ENCODE data around the gene FAM219A.

FAM219A gene, protein sequence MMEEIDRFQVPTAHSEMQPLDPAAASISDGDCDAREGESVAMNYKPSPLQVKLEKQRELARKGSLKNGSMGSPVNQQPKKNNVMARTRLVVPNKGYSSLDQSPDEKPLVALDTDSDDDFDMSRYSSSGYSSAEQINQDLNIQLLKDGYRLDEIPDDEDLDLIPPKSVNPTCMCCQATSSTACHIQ

DNA sequence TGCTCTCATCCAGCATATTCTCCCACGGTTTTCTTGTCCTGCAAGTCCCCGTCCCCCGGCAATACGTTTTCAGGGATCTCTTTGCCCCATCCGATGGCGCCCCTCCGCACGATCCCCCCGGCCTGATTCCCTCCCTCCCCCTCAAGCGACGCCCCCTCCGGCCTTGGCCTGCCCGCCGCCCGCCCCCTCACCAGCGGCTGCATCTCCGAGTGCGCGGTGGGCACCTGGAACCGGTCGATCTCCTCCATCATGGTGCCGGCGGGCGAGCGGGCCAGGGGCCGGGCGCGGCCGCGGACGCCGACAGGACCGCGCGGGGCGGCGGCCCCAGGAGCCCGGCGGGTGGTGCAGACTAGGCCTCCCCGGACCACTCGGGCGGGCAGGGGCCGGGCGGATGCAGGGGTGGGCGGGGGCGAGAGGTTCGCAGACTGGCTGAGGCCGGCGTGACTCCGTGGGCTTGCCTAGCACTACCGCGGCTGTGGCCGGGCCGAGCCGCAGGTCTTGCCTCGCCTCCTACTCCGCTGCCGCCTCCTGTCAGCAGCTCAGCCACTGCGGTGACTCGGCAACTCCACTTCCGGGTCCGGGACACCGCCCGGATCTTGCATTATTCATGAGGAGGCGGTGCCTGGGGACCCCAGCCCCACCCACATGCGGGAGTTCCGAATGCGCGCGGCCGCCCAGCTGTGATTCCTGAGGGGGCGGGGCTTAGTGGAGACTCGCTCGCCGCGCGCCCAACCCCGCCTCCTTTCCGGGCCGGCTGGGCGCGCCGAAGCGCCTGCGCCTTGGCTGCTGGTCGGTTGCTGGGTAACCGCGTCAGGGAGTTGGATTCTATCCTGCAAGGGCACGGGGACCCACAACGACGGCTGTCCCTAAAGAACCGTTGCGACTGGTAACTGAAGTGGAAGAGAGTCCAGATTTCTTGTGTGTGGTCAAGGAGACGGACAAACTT is at the start of gene FAM219A, which contains the start of gene DNAI1:
FAM219A (minus strand) TSS at position 558 of the 946 bp plus-strand sequence; CDS start at position 251, 307 bp downstream.
DNAI1 (plus strand) TSS at position 793 of the 946 bp plus-strand sequence. CDS start 201 bp downstream, outside the sequence.
- DNase-seq = peak; percentile 84 to 100 (median 99)

DNA sequence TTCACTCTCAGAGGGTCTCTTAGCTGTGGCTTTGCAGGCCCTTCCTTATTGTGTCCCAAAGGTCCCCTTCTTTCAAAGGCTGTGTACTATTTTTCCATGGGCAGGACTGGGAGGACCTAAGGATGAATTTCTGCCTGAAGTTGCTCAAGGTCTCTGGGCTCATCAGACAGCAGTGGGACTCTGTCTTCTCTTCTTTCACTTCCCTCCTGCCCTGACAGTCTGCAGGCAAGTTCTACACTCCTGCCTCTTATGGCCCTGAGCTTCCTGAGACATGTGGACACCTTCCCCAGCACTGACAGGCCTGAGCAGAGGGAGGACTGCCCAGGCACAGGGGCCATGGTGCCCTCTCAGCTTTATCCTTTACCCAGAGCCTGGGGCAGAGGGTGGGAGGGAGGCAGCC is 49.6 kb upstream of the FAM219A start:
- no peak for DNase-seq

DNA sequence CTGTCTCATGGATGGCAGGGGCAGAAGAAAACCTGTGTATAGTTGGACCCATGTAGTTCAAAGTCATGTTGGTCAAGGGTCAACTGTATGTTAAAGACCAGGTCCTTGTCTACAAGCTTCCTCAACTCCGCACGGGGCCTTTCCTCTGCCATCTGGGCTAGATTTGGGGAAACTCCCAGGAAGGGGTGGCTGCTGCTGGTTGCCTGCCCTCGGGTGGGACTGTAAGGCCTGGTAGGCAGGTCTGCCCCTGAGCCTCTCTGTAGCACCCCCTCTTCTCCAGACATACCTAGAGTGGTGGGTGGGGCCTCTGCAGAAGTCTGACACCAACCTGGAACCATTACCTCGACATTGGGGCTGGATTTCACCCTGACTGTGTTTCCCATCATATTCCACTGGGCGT is 49.2 kb upstream of the FAM219A start:
- DNase-seq = no peak

DNA sequence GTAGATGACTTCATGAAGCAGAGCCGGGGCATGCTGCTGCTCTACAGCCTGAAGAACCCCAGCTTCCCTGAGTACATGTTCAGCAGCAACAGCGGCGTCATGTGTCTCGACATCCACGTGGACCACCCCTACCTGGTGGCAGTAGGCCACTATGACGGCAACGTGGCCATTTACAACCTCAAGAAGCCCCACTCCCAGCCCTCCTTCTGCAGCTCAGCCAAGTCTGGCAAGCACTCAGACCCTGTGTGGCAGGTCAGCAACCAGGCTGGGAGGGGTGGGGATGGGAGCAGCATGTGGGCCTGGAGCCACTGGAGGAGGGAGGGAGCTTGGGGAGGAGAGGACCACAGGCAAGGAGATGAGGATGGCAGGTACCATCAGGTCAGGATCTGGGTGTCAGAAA is 48.3 kb upstream of the FAM219A start:
- peak in 2 of 56 donors; percentile 14 to 19 for DNase-seq

DNA sequence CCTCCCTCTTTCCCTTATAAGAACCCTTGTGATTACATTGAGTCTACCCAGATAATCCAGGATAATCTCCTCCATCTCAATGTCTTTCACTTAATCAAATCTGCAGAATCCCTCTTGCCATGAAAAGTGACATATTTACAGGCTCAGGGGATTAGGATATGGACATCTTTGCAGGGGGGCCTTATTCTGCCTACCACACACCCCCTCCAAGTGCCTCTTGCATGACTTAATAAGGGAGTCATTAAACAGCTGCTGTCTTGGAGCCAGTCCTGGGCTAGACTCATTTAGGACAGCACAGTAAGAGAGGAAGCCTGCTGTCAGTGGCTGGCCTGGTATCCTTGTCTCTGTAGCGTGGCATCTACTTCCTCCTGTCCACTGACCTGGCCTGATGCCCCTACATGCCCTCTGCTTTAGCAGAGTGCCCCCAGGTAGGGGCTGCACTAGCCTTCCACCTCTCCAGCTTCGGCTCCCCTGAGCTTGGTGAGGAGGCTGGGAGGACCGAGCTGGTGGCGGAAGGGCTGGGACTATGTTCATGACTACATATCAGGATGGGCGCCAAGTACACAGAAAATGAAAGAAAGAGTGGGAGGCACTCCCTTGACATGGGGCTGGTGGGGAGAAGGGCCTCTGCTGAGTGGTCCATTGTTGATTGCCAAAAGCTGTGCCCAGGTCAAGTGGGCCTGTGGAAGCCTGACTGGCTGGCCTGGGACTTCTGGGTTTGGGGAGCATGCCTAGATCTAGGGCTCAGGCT is 47.2 kb upstream of the FAM219A start:
- no peak for DNase-seq

DNA sequence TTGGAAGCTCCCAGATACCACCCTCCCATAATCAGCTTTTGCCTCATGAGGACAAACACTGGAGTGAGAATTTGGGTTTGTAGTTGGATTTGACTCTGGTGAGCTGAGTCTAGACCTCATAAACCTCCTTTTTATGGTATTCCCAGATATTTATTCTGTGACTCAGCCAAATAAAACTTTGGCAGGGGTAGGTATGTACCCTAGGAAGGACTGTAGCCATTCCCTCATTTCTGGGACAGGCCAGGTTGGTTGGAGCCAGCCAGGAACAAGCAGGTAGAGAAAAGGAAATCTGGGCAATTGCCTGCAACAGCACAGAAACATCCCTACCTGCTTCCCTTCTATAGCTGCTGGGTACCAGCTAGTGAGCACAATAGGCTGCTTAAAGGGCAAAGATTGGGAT is 45.0 kb upstream of the FAM219A start:
- DNase-seq = no peak

DNA sequence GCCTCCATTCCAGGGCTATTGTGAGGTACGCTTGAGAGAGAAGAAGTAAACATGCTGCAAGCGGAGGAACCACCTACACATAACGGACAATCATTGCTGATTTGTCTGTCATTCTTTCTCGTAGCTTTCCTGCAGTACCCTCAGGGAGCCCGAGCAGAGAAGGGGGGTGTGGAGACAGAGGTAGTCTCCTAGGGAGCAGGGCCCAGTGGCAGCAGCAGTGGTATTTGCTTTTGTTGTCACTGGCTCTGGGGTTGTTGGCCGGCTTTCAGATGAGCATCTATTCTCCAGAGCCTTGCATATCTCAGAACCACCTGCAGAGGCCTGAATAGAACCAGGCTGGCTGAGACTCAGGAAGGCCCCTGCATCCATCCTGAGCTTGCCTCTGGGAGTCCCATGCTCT is 44.5 kb upstream of the FAM219A start:
- peak in 13 of 56 donors; percentile 19 to 60 (median 40) for DNase-seq

DNA sequence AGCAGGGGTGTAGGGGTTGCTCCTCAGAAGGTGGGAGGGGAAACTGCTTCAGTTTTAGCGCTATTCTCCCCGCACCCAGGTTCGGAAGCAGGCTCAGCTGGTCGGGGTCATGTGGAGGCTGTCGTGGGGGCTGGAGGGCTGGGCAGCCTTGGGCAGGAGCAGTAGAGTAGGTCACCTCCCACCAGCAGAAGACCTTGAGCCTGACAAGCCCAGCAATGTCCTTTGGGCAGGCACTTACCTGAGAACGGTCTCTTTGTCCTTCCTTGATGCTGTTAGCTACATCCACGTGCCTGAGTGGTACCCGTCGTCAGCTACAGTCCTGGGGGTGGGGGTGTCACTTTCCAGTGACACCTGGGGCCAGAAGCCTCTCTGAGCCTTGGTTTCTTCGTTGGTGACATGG is 44.1 kb upstream of the FAM219A start:
- peak in 5 of 56 donors; percentile 55 to 63 (median 59) for DNase-seq

GRCh38 chr9:34501889-34502425 is 43.6 kb upstream of the FAM219A start:
- DNase-seq = peak in 55 of 56 donors; percentile 46 to 100 (median 96)

DNA sequence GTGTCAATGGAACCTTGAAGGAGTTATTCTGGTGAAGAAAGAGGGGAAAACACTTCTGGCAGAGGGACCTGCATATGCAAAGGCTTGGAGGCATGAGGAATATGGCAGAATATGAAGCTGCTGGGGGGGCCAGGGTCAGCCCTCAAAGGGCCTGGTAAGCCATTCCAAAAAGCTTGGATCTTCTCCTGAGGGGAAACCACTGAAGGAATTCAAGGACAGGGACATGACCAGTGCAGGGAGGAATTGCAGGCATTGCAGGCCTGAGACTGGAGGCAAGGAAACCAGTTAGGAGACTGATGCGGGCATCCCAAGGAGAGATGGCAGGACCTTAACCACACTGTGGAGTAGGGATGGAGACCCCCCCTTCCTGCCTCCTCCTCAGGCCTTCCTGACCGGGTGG is 43.0 kb upstream of the FAM219A start:
- DNase-seq = no peak

DNA sequence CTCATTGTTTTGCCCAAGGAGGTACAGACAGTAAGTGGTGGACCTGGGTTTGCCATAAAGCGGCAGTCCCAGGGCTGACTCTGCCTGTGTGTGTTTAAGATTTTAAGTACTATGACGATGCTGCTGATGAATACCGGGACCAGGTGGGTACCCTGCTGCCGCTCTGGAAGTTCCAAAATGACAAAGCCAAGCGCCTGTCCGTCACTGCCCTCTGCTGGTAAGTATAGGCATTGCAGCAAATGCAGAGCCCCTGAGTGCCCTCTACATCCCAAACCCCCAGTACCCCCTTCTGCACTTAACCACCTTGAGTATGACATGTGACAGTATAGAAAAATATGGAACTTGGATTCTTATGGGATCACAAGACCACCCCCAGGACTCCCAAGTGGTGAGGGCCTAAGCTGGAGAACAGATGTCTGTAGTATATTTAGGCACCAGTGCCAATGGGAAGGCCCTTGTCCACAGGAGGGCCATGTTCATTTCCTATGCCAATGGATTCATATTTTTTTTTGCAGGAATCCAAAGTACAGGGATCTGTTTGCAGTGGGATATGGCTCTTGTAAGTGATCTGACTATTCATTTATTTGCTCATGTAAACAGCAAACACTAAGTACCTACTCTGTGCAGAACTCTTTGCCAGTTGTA is 42.4 kb upstream of the FAM219A start:
- peak in 38 of 56 donors; percentile 16 to 76 (median 38) for DNase-seq

DNA sequence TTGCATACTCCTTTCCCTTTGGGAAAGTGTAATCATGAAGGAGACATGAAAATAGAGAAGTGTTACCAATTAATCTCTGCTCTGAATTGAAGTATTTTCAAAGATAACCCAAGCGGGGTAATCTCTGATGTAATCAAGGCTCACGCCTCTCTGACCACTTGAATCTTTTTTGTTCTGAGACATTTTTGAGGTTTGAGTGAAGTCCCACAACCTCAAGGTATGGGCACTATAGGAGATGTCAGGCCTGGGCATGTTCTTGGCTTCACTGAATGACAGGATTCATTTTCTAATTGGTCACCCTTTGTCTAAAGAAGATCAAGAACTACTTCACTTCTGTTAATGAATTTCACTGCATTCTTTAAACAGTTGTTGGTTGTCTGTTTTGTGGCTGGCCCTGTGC is 40.7 kb upstream of the FAM219A start:
- DNase-seq = no peak

GRCh38 chr9:34498553-34498952 is 40.2 kb upstream of the FAM219A start:
- peak in 6 of 56 donors; percentile 9 to 35 (median 21) for DNase-seq

- DNase-seq = no peak
These were observed 37.9 kb upstream of the FAM219A start for GRCh38 chr9:34496149-34496712.

GRCh38 chr9:34493972-34494535 is 35.7 kb upstream of the FAM219A start:
- DNase-seq = peak in 6 of 56 donors; percentile 4 to 33 (median 12)

DNA sequence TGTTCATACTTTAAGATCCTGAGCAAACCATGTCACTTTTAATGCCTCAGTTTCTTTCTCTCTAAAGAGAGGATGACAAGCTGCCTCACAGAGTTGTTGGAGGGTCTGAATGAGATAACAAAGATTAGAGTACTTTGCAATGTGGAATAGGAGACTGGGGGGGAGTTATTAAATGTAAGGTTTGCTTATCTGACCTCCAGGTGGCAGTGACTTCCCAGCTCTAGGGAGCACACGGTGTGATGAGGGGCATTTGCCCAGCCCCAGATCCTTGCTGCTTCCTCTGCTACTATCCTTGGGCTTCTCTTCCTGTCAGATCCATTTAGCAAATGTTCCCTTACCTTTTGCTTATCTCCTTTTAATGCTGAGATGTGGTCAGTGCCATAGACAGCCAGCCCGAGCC is 33.7 kb upstream of the FAM219A start:
- no peak for DNase-seq

DNA sequence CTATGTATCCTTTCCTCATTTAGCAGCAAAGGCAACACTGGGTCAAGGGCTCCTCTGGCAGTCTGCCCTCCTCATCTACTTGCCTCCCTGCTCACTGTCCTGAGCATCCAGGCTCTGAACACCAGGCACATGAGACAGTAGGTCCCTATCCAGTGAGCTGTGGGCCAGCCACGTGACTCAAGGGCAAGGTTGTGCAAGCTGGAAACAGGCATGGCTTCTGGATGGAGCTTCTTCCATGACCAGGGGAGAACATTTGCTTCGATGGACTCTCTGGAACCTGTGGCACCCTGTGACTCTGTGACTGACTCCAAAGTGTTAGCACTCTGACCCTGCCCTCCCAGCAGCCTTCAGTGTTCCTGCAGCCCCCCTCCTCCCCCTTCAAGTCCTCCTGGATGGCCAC is 33.2 kb upstream of the FAM219A start:
- DNase-seq = no peak

DNA sequence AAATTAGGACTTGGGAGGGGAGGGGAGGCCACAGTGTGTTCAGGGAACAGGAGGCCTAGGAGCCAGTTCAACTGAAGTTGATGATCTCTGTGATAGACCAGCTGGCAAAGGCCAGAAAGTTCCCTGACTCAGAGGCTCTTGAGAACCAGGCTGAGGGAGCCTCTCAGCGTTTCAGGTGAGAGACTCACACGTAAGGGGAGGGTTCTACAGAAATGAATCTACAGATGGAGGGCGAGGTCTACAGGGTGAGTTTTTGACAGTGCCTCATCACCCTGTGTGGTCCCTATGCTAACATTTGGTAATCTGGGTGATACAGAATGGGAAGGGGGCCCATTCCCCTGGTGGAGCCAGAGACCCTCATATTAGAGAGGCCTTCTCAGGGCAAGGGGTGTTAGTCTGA is 32.4 kb upstream of the FAM219A start:
- DNase-seq = no peak

- no peak for DNase-seq
These were observed 32.0 kb upstream of the FAM219A start for GRCh38 chr9:34490360-34490759.

GRCh38 chr9:34486572-34486971 is 28.2 kb upstream of the FAM219A start:
- DNase-seq = no peak

All from amygdala (tissue), 56 donors.